Dedifferentiated amniotic fluid mesenchymal stem cell (primary cell): ENCODE results near the gene KNSTRN.
A peak's percentile ranks its signal among the peaks of the same experiment; 100 is the strongest.

Experiments used
- DNase-seq: peaks from one replicate; pipeline ENCODE4 v3.0.0-alpha.2; 2016; ENCODE audit errors: extremely low spot score

The KNSTRN gene, protein sequence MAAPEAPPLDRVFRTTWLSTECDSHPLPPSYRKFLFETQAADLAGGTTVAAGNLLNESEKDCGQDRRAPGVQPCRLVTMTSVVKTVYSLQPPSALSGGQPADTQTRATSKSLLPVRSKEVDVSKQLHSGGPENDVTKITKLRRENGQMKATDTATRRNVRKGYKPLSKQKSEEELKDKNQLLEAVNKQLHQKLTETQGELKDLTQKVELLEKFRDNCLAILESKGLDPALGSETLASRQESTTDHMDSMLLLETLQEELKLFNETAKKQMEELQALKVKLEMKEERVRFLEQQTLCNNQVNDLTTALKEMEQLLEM

DNA sequence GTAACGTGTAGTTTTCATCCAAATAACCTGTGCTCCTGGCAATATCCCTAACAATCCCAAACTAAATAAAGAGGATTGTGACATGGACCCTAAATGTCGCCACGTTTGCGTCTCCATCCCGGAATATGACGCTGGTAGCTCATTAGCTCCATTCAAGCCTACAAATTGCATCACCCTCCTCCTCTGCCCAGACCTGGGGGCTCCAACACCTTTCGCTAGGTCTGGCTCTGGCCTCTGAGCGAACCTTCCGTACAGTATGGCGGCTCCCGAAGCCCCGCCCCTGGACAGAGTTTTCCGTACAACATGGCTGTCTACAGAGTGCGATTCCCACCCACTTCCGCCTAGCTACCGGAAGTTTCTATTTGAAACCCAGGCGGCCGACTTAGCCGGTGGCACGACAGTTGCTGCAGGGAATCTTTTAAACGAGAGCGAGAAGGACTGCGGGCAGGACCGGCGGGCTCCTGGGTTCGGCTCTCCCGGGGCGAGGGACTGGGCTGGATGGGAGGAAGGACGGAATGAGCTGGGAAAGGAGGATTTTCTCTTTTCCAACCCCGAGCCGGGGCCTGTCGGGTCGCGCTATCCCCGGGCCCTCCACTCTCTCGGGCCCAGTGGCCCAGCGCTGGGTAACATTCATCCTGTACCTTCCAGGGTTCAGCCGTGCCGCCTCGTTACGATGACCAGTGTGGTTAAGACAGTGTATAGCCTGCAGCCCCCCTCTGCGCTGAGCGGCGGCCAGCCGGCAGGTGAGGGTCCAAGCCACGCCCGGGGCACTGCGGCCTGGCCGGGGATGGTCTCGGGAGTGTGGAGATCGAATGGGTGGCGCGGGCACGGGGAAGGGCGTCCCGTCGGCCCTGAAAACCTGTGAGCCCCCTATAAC, at the start of gene KNSTRN:
KNSTRN (plus strand) TSS at position 142 of the 877 bp plus-strand sequence; CDS start at position 257, 115 bp downstream.
- peak; percentile 96 for DNase-seq

DNA sequence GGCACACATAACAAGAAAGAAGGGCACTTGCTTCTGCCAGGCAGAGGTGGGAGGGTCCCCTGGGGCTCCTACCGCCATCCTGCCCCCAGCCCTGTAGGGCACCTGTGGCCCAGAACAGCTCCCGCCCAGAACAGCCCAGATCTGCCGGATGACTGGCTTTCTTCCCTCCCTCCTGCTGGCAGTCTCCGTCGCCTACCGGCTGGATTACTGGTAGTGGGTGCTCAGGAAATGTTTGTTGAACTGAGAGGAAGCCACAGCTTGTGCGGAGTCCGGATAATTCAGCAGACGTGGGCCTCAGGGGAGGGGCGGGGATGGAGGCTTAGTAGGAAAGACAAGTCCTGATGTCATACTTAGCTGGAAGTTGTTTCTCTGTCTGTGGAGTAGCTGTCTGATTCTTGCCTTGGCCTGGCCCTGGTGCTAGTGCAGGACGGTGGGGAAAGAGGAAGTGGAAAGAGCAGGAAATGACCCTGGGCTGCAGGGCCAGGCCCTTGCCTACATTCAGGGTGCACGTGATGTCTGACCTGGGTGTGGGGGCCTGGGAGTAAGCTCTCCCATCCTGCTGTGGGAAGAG, 48.5 kb upstream of the KNSTRN start:
- DNase-seq, result peak; percentile 37

DNA sequence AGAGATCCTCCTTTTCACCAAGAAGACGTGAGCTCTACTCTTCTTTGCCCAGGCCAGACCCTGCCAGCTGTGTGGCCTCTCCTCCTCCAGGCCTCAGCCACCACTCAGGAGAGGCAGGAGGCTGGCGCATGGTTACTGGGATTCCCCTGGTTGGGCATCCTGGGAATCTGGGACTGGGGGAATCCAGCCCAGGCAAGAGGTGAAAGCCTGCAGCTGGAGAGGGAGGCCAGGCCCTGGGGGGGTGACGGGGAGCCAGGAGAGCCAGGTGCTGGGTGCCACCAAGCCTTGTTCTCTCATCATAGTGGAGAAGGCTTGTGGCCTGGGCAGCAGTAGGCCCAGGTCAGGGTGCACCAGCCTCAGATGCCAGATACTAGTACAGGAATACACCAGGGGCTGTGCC, 48.0 kb upstream of the KNSTRN start:
- DNase-seq, result no peak

DNA sequence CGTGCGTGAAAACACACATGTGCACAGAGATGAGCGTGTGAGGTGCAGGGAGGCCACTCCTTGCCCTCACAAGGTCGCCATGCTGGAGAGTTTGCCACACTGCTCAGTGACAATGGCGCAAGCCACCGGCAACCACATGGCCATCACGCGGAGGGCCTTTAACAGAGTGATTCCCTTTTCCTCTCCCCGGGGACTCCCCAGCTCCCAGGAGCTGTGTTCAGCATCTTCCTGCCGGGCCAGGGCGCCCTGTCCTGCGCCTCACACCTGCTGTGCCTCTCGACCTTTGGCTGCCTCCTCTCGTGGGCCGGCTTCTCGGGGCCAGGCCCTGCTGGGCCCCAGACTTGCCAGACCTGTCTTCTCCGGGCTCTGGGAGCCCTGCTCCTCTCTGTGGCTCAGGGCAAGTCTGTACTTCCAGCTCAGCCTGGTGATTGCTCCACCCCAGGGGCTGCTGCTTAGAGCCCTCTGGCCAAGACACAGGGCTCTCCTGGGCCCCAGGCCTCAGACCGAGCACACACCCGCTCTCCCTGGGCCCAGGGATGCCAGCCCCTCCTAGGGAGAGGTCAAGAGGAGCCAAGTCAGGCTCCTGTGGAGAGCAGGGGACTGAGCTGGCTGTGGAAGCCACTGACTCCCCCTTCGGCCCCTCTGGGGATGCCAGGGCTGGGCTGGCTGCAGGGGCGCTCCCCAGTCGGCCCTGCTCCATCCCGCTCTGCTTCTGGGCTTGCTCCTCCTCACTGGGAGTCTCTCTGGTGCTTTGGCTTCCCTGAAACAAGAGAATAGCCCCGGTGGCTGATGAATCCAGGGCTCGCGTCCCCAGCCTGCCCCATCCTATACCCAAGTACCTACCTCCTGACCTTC, 47.4 kb upstream of the KNSTRN start:
- DNase-seq, result no peak

DNA sequence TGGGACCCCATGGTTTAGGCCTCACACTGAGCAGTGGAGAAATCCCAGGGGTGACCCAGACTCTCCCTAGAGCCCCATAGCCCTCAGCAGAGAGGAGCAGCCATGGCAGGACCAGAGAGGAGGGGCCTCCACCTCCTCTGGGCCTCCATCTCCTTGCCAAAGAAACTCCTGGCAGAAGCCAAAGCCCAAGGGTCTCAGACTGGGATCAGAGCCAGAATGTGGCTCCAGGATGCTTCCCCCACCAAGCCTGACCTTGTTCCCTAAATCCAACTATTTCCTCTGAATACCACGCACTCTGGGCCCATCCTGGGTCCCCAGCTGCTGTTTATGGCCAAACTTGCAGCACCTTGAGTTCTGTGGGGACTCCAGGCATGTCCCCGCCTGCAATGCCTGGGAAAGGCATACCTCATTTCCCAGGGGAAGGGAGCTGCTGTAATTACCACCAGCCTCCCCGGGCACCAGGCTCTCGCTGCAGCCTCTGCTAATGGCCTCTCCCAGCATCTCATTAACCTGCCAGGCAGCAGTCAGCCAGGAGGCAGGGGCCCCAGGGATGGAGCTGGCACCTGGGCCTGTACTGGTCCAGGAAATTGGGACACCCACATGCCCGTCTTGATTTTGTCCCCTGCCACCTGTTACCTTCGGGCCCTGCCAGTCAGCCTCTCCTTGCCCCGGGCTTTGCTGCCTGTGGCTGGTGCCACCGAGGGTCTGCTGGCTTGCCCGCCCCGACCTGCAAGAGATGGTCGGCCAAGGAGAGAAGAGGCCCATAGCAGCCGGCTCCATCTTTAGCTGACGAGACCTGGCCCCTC, 46.4 kb upstream of the KNSTRN start:
- no peak for DNase-seq

DNA sequence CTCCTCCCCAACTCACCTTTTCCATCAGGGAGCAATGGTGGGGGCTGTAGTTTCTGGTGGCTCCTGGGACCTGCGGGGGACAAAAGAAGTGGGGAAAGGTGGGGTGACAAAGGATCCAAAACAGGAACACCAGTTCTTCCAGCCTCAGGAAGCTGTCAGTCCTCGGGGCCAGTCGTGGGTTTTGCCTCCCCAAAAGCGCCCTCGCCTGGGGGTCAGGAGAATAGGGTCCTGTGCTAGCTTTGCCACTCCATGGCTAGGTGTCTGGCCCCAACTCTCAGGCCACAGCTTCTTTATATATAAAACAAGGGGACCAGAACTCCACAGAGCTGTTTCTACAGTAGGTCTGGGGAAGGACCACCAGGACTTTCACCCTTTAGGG, 45.8 kb upstream of the KNSTRN start:
- no peak for DNase-seq

DNA sequence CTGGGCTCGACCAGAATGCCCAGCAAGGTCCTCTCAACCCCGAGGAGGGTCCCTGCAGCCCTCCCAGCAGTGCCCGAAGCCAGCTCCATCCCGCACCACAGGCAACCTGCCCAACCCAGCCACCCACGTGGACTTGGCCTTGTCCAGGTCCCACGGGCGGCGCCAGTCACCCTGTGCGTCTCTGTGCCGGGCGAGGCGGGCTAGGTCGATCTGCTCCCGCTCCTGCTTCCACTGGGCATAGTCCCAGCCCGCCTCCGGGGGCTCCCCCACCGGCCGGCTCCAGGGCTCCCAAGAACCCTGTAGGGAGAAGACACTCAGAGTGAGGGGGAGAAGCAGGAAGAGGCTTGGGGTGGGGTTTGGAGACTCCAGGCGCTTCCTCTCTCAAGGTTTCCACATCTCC, 44.9 kb upstream of the KNSTRN start:
- no peak for DNase-seq

DNA sequence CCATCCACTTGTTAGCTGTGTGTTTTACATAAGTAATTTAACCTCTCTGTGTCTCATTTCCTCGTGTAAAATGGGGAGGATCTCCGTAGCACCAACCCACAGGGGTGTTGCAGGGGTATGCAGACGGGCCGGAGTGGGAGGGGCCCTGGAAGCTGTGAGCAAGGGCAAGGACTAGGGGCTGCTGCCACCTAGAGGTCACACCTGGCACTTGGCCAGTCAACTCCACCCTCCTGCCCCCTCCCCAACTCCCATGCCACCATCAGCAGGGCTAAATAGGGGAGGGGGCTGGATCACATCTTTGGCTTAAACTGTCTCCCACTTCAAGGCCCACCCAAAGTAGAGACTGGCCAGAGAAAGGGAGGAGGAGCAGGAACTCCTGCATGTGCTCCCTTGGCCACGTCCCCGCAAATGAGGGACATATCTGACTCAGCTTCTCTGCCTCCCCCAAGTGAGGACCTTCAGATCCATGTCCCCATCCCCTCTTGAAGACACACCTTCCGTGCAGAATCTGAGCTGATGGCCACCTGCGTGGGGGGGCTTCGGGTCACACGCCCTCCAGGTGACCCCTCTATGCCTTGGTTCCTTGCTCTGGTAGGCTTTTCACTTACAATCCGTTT, 44.4 kb upstream of the KNSTRN start:
- no peak for DNase-seq

DNA sequence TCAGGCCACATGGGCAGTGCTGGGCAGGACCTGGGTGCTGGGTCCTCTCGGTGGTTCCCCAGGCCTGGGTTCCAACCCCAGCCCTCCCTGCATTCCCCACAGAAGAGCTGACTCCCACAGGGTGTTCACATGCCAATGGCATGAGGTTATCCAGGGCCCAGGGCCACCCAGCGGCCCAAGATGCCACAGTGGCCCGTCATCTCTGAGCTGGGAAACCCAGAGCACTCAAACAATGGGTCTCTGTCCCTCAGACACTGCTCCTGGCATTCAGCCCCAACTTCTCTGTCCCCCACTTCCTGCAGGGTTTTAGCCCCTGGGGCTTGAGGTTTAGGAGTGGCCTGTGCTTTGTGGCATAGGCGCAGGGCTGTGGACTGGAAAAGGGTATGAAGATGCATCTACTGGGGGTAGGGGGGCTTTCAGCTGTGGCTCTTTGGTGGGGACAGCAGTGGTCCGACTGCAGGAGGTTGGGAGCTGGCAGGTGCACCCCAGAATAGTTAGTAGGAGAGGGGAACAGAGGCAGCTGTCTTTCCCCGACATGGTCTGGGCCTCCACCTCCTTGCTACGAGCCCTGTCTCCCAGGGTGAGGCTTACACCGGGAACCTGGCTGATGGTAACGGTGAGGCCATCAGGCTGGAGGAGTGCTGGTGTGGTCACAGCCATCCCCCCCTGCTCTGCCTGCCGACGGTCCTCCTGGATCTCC, 43.5 kb upstream of the KNSTRN start:
- peak; percentile 78 for DNase-seq

DNA sequence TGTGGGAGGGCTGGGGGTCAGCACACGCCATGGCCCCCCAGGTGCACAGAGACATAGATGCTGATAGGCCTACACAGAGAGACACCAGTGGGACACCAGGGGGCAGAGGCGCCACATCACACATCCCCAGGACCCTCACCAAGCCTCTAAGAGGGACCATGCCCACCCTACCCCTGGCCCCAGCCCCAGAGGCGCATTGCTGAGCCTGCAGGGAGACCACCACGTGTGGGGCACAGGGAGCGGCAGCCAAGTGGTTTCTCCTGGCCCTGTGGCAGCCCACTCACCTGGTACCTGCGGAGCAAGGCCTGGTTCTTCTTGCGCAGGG, 42.9 kb upstream of the KNSTRN start:
- no peak for DNase-seq

DNA sequence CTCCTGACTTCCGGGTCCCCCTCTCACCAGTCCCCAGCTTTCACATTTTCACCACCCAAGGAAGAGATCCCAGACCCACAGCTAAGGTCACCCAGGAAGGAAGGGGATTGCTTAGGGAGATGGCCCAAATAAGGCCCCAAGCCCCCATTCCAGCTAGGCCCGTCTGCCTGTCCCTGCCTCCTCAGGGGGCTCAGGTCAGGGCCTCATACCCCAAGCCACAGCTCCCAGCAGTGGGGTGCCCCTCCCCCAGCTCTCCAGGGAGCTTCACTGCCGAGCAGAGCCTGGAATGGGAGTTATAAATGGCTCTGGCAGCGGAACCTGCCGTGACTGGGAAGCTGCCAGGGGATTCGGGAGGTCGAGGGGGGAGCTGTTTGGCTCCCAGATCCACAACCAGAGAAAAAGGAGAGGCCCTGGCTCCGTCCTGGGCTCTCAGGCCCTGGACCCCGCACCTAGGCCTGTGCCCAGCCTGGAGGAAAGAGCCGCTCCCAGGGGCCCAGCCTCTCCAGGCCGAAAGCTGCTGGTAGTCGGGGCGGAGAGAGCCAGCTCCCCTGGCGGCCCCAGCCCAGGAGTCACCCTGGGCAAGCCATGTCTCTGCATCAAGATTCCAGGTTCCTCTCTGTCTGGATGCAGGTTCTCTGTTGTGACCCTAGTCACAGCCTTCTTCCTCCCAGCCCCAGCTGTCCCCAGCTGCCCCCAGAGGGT, 42.3 kb upstream of the KNSTRN start:
- DNase-seq, result peak; percentile 53

DNA sequence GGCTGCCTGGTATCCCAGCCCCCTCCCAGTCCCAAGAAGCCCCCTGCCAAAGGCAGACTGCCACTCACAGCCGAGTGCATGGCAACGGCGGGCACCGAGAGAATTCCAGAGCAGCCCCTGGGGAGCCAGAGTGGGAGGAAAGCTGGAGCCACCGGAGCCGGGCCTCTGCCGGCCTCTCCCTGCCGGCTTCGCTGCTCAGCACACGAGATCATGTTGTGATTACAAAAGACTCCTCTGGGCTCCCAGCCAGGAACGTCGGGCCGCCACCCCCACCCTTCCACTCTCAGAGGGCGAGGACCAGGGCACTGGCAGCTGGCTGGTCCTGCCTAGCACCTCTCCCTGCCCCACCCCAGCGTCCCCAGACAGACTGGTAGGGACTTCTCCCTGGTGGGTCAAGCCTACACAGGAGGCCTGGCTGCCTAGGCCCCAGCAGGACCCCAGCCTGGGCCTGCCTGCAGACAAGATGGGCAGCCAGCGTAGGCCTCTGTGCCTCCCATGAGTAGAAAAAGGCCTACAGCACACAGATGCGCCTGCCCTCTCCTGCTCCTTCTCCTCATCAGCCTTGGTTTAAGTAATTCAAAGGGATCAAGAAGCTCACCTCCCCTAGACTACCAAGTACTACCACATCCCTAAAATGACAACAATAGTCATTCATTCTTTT, 41.7 kb upstream of the KNSTRN start, which contains the start of gene CCDC9B:
CCDC9B (minus strand) TSS at position 200 of the 661 bp plus-strand sequence; CDS start at position 80, 120 bp downstream.
- peak; percentile 92 for DNase-seq

DNA sequence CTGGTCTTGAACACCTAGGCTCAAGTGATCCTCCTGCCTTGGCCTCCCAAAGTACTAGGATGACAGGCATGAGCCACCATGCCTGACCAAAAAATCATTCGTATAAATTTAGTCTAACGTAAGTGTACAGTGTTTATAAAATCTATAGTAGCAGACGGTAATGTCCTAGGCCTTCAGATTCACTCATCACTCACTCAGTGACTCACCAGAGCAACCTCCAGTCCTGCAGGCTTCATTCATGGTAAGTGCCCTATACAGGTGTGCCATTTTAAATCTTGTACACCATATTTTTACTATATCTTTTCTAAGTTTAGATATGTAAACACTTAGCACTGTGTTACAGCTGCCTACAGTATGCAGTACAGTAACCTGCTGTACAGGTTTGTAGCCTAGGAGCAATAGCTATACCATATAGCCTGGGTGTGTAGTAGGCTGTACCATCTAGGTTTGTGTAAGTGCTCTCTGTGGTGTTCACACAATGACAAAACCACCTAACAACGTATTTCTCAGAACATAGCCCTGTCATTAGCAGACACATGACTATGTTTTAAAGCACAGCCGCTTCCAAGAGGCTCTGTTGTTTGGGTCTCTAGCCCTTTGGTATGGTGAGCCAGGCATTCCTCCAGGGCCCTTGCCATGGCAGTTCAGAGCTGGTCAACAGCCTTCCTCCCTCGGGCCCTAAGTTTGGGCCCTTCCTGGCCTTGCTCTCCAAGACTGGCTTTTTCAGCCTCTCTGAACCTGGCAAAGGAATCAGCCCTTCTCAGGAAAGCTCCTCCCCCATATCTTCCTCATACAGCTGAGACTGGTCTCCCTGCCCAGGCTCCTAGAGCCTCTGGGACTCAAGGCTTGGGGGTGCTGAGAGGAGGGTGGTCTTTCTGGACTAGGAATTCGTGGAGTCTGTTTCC, 39.9 kb upstream of the KNSTRN start:
- DNase-seq, result no peak

DNA sequence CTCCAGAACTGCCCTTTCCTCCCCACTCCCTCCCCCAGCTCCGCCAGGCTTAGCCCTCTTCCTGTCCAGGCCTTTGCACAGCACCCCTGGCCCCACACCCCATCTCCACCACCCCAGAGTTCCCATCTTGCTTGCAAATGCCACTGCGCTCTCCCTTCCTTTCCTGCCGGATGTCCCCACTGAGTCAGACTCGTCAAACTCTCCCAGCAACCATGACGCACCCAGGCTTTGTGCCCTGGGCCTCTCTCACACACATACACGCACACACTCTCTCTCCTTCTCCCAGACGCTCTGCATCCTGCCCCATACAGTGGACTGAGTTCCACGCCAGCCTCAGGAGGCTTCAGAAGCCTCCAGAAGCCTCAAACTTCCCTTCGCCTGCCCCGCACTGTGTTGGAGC, 39.0 kb upstream of the KNSTRN start:
- peak; percentile 91 for DNase-seq

DNA sequence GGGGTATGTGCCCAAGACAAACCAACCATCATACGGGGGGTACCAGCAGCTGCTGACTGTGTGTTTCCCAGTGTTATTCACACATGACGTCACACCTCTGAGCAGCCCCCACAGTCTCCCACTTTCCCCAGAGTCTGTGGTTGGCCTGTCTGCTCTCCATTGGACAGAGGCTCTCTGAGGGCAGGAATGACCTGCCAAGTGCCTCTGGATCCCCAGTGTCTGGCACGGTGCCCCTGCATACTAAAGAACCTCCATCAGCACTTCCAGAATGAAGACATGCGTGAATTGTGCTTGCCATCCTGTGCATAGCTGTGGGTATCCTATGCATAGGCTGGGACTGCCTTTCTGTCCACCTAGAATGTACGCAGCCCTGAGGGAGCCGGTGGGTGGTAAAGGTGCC, 38.3 kb upstream of the KNSTRN start:
- no peak for DNase-seq

DNA sequence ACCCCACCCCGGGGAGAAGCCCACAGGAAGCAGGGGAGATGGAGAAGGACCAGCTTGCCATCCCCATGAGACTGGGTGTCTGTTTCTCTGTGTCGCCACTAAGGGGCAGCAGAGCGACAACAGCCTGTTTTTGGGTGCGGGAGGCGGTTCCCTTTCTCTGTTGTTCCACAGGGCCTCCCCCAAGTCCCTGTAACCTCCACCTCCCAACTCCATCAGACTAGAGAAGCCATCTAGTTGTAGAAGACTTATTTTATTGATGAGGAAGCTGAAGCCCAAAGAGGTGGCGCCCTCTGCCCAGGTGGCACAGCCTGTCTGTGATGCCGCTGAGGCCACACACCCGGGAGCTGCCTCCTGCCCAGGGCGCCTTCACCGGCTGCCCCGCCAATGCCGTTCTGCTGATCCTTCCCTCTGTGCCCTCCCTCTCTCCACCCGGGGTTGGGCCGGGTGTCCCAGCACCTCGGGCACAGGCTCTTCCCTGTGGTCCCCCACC, 37.8 kb upstream of the KNSTRN start:
- DNase-seq, result peak; percentile 46

DNA sequence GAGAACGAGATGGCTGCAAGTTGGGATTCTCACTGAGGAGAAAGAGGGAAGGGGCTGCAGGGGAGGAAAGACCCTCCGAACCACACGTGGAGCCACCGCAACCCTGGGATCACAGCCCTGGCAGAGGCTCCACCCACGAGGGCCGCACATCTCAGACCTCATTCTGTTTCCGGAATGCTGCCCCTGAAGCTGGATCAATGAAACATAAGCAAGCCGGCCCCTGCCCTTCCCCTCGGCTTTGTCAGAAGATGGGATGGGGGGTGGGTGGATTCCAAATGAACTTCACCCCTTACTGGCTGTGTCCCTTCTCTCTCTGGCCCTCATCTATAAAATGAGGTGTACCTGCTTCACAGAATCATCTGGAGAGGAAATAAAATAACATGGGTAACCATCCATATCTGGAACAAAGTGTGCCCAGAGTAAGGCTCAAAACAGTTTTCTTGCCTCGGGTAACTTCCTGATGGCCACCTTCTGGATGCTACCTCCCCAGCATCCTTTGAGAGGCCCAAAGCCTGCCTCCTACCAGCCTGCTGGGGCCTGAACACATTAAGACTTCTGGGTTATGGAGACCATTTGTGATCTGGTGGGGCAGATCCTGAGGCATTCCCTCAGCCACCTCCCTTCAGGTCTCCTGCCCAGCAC, 37.2 kb upstream of the KNSTRN start:
- no peak for DNase-seq
